Middle frontal gyrus (tissue), 1 donor: ENCODE data around the gene DEPP1.

Experiments used
- DNase-seq: peaks from one replicate; pipeline ENCODE4 v3.0.0-alpha.2; 2015; ENCODE audit warnings: low spot score; ENCODE audit errors: extremely low spot score

DEPP1 gene

GRCh38 chr10:44934416-44935200, 44.0 kb downstream of the DEPP1 start:
- DNase-seq: no peak

GRCh38 chr10:44933451-44934321, 44.9 kb downstream of the DEPP1 start:
- DNase-seq: no peak

- peak; percentile 68 for DNase-seq
Observed at GRCh38 chr10:44932517-44933450, 45.8 kb downstream of the DEPP1 start.

GRCh38 chr10:44931621-44932516, 46.7 kb downstream of the DEPP1 start:
- DNase-seq: no peak

- no peak for DNase-seq
Observed at GRCh38 chr10:44930904-44931620, 47.5 kb downstream of the DEPP1 start.

- no peak for DNase-seq
Observed at GRCh38 chr10:44929356-44930255, 49.0 kb downstream of the DEPP1 start.

- DNase-seq: no peak
Observed at GRCh38 chr10:44928462-44928861, 50.1 kb downstream of the DEPP1 start.

- no peak for DNase-seq
Observed at GRCh38 chr10:44927352-44927751, 51.3 kb downstream of the DEPP1 start.

- DNase-seq: no peak
Observed at GRCh38 chr10:44926751-44927351, 51.8 kb downstream of the DEPP1 start.
